ENCODE data around the gene CLCN6.
A peak's percentile ranks its signal among the peaks of the same experiment; 100 is the strongest.

CLCN6 gene

DNA sequence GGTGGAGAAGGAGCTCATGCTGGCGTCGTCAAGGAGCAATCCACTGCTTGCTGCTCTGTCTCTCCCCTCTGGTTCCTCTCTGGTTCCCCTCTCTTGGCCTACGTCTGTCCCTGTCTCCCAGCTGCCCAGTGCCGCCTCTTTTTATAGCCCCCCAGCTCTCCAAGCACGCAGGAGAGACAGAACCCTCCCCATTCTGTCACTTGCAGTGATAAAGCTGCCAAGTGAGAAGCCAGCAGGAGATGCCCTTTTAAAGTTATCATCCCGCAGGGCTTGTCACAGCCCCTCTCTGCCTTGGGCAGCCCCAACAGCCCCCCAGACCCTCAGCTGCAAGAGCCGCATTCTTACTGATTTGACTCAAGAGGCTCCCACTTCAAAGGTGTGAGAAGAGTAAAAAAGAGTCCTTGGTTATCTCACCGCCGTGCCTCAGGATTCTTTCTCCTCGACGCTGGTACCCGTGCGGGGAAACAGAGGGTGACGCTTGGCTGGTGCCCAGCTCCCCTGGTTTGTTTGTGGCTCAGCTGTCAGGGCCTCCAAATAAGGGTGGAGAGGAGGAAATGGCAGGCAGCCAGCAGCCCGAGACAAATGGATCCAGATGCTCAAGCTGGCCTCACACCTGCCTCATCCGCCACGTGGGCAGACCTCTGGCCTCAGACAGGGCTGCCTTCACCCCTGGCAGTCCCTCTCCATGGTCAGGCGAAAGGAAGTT, 41.8 kb downstream of the CLCN6 start, which contains the start of gene NPPA:
Gene NPPA (minus strand): TSS at position 117 of the 706 bp plus-strand sequence. CDS start 99 bp downstream, at position 18.
- DNase-seq (ENCODE audit: low read depth in 2 of 3, low spot score in 1 of 3): no peak

DNA sequence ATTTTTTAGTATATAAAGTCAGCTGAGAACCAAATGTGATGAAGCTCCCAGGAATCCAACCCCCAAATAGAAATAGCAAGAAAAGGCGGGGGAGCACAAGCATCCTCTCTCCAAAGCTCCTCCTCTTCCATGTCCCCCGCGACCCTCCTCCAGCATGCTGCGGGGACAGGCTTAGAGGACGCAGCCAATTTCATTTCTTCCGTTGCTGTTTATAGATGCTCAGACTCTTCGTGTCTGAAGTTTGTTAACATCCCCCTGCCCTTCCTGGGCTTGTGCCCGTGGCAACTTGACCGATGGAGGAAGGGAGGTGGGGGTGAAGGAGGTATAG, 42.3 kb downstream of the CLCN6 start:
- no peak for DNase-seq (ENCODE audit: low read depth in 2 of 3, low spot score in 1 of 3)

DNA sequence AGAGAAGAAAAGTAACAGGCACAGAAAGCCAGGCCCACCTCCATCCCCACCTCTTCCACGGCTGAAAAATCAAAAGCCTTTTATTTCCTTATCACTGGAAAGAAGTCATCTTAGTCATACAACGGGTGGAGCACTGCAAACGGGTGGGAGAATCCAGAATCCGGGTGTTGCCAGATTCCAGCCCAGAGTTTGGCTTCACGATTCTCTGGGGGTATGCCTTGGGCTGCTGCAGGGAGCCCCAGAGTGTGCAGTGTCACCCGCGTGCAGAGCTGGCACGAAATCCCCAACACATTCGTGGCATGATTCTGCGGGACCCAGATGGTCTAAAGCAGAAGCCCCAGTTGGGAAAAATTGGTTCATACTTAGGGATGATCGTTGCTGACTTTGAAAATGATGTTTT, 44.2 kb downstream of the CLCN6 start:
- no peak for DNase-seq (ENCODE audit: low read depth in 2 of 3, low spot score in 1 of 3)

DNA sequence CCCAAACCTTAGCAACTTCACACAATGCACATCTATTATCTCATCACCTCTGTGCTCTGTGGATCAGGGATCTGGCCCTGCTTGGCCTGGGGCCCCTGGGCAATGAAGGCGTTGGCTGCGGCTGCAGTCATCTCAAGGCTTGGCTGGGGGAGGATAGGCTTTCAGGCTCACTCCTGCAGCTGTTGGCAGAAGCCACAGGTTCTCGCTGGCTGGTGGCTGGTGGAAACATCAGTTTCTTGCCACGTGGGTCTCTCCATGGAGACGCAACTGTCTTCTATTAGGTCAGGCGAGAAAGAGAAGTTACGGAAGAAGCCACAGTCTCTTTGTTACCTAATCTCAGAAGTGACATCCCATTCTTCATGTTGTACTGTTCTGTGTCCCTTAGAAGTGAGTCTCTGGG, 45.2 kb downstream of the CLCN6 start:
- no peak for DNase-seq (ENCODE audit: low read depth in 2 of 3, low spot score in 1 of 3)

GRCh38 chr1:11854519-11854918, 48.5 kb downstream of the CLCN6 start:
- DNase-seq (ENCODE audit: low read depth in 2 of 3, low spot score in 1 of 3): no peak

GRCh38 chr1:11855430-11855829, 49.4 kb downstream of the CLCN6 start:
- DNase-seq (ENCODE audit: low read depth in 2 of 3, low spot score in 1 of 3): no peak

DNA sequence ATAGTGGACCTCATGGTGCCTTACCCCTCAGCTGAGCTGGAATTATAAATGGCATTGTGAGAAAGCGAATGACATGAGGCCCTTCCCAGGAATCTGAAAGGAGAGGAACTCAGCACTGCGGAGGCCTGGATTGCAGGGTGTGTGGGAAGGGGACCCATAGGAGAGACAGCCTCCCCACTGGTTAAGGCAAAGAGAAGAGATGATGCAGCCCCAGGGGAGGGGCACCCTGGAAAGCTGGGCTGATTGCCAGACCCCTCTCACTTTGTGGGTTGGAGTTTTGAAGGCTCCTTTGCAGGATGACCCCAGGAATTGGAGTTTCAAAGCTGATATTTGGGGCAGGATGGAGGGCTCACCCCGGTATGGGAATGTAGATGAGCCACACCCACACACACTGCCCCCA, 50.7 kb downstream of the CLCN6 start:
- no peak for DNase-seq (ENCODE audit: low read depth in 2 of 3, low spot score in 1 of 3)

- no peak for DNase-seq (ENCODE audit: low read depth in 2 of 3, low spot score in 1 of 3)
Measured at GRCh38 chr1:11857164-11857851, 51.3 kb downstream of the CLCN6 start.

- DNase-seq (ENCODE audit: low read depth in 2 of 3, low spot score in 1 of 3): no peak
Measured at GRCh38 chr1:11858158-11858557, 52.2 kb downstream of the CLCN6 start.

GRCh38 chr1:11858613-11858967, 52.6 kb downstream of the CLCN6 start, which contains the start of gene NPPB:
Gene NPPB (minus strand): TSS chr1:11858945. CDS start chr1:11858833, 112 bp downstream.
- DNase-seq (ENCODE audit: low read depth in 2 of 3, low spot score in 1 of 3): no peak

DNA sequence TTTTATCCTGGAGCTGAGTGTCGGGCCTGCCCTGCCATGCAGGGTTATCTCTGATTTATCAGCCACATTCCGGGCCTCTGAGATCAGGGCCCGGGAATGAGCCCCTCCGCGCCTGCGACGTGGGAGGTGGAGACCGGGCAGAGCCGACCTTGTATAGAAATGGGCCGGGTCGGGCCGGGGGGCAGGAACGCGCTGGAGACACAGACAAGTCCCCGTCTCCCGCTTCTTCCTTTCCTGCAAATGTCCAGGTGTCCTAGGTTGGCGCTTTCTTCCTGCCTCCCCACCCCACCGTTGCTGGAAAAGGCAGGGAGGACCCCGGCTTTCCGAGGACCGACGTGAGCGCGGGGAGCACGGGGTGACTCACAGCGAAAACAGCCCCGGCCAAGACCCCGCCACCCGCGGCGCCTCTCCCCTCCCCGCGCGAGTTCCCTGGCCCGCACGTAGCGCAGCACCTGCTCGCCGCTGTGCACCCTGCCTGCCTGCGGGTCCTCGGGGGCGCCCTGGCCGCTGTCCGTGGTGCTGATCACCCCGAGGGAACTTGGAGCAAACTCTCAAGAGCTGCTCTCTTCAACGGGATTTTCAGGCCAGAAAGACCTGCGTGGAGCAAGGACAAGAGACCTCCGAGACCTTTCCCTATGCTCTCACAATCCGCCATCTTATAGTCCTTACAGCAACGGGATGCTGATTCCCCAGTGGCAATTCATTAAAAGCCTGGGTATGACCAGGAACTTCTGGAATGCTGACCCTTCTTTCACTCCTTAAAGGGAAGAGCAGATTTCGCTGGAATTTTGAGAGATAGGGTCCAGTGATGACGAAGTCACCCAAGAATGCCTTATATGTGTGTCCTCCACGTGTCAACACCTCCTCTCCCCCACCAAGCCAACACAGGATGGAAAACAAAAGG, 53.2 kb downstream of the CLCN6 start:
- peak; percentile 40 to 51 (median 46) for DNase-seq (ENCODE audit: low read depth in 2 of 3, low spot score in 1 of 3)

- no peak for DNase-seq (ENCODE audit: low read depth in 2 of 3, low spot score in 1 of 3)
Measured at GRCh38 chr1:11860083-11860482, 54.1 kb downstream of the CLCN6 start.

- no peak for DNase-seq (ENCODE audit: low read depth in 2 of 3, low spot score in 1 of 3)
Measured at GRCh38 chr1:11860587-11860986, 54.6 kb downstream of the CLCN6 start.

GRCh38 chr1:11862890-11863289, 56.9 kb downstream of the CLCN6 start:
- no peak for DNase-seq (ENCODE audit: low read depth in 2 of 3, low spot score in 1 of 3)

DNA sequence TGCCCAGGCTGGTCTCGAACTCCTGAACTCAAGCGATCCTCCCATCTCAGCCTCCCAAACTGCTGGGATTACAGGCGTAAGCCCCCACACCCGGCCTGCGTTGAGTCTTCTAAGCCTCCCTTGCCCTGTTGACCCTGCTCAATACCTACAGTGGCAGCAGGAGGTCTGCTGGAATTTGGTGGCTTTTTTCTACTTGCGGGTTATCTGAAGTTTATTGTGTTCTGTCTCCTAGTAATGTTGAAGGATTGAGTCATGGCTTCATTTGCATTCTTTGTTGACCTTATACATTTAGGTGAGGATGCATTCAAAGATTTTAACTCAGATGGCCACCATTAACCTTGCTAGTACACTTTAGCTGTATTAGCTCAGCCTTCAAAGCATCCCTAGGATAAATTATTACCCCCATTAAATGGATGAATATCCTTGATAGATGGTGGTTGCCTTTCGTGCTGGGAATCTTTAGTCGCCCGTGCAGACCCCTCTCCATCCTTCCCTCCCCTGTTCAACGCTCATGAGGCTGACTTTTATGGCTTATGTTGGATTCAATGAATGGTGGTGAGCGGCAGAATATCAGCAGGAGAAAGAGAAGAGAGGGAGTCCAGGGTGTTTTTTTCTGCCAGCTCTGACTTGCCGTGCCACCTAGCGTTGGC, 62.5 kb downstream of the CLCN6 start:
- no peak for DNase-seq (ENCODE audit: low read depth in 2 of 3, low spot score in 1 of 3)

GRCh38 chr1:11869104-11869503, 63.1 kb downstream of the CLCN6 start:
- DNase-seq (ENCODE audit: low read depth in 2 of 3, low spot score in 1 of 3): no peak

- no peak for DNase-seq (ENCODE audit: low read depth in 2 of 3, low spot score in 1 of 3)
Measured at GRCh38 chr1:11869650-11870207, 63.7 kb downstream of the CLCN6 start.

- DNase-seq (ENCODE audit: low read depth in 2 of 3, low spot score in 1 of 3): no peak
Measured at GRCh38 chr1:11872545-11872944, 66.6 kb downstream of the CLCN6 start.

DNA sequence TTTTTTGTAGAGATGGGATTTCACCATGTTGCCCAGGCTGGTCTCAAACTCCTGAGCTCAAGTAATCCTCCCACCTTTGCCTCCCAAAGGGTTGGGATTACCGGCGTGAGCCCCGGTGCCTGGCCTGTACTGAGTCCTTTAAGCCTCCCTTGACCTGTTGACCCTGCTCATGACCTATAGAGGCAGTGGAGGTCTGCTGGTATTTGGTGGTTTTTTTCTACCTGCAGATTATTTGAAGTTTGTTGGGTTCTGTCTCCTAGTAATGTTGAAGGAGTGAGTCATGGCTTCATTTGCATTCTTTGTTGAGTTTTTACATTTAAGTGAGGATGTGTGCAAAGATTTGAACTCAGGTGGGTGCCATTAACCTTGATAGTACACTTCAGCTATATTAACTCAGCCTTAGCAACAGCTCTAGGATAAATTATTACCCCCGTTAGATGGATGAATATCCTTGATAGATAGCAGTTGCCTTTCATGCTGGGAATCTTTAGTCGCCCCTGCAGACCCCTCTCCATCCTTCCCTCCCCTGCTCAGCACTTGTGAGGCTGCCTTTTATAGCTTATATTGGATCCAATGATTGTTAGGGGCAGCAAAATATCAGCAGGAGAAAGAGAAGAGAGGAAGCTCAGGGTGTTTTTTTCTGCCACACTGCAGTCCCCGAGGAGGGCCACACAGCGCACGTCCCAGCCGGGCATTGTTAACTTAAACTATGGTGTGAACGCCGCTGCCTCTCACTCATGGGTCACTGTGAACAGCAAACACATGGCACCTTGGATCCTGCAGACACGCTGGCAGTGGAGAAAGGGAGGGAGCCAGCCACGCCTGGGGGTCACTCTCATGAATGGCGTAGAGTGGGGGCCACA, 67.6 kb downstream of the CLCN6 start:
- no peak for DNase-seq (ENCODE audit: low read depth in 2 of 3, low spot score in 1 of 3)

GRCh38 chr1:11874258-11874562, 68.2 kb downstream of the CLCN6 start:
- DNase-seq (ENCODE audit: low read depth in 2 of 3, low spot score in 1 of 3): no peak
